GM23248 (cell line): ENCODE measurements around the gene DCAF4. TPM values are rescaled to one million over a fixed set of nuclear protein-coding genes. Genes with fewer than 3 reads are reported as not detected.
"Not testable (repeated sequence)": the region's sequence is repeated elsewhere in the genome, so short reads cannot be mapped to it uniquely, and the experiment has no call there.

Source experiments
- DNase-seq: peaks from one replicate; pipeline ENCODE4 v3.0.0-alpha.2; 2015
- H2AFZ ChIP-seq: fragments of 200-600 bp; sonication (generic); 2 replicates; pipeline ENCODE4 v1.6.1; 2016; ENCODE audit warnings: antibody characterized with exemption
- H3F3A ChIP-seq: fragments of 200-600 bp; sonication (generic); 2 replicates; pipeline ENCODE4 v1.6.1; 2016; ENCODE audit warnings: mild to moderate bottlenecking, antibody characterized with exemption, mixed run types; ENCODE audit not compliant: insufficient read depth
- H3K27ac ChIP-seq: fragments of 200-600 bp; sonication (generic); 2 replicates; pipeline ENCODE4 v1.5.1; 2016; ENCODE audit warnings: mild to moderate bottlenecking
- H3K27me3 ChIP-seq: fragments of 200-600 bp; sonication (generic); replicated peaks from 2 replicates; pipeline ENCODE4 v1.6.1; 2016; ENCODE audit warnings: mild to moderate bottlenecking; ENCODE audit not compliant: insufficient read depth
- H3K36me3 ChIP-seq: fragments of 200-600 bp; sonication (generic); 2 replicates; pipeline ENCODE4 v1.6.1; 2016; ENCODE audit warnings: low read depth, mild to moderate bottlenecking
- H3K4me1 ChIP-seq: fragments of 200-600 bp; sonication (generic); 2 replicates; pipeline ENCODE4 v1.6.1; 2016; ENCODE audit warnings: mild to moderate bottlenecking; ENCODE audit not compliant: insufficient read depth
- H3K4me2 ChIP-seq: fragments of 200-600 bp; sonication (generic); one replicate; pipeline ENCODE4 v1.6.1; 2016; ENCODE audit warnings: mild to moderate bottlenecking; ENCODE audit not compliant: unreplicated experiment
- H3K4me3 ChIP-seq: fragments of 200-600 bp; sonication (generic); 2 replicates; pipeline ENCODE4 v1.5.1; 2016; ENCODE audit warnings: mild to moderate bottlenecking
- H3K79me2 ChIP-seq: fragments of 200-600 bp; sonication (generic); 2 replicates; pipeline ENCODE4 v1.6.1; 2016; ENCODE audit warnings: mild to moderate bottlenecking; ENCODE audit not compliant: insufficient read depth
- H3K9ac ChIP-seq: fragments of 200-600 bp; sonication (generic); 2 replicates; pipeline ENCODE4 v1.6.1; 2016; ENCODE audit warnings: mild to moderate bottlenecking
- H3K9me2 ChIP-seq: fragments of 200-600 bp; sonication (generic); 2 replicates; pipeline ENCODE4 v1.6.1; 2016; ENCODE audit warnings: mixed run types, mild to moderate bottlenecking, moderate library complexity; ENCODE audit not compliant: insufficient read depth
- H3K9me3 ChIP-seq: fragments of 200-600 bp; sonication (generic); one replicate; pipeline ENCODE4 v1.6.1; 2017; ENCODE audit warnings: low read depth
- H4K20me1 ChIP-seq: fragments of 200-600 bp; sonication (generic); 2 replicates; pipeline ENCODE4 v1.6.0; 2016; ENCODE audit not compliant: insufficient read depth
- EZH2 ChIP-seq: fragments of 200-600 bp; sonication (generic); IDR thresholded peaks from 2 replicates; pipeline ENCODE4 v1.6.1; 2018; ENCODE audit warnings: antibody characterized with exemption, mild to moderate bottlenecking; ENCODE audit not compliant: insufficient read depth, poor library complexity, severe bottlenecking
- EZH2phosphoT487 ChIP-seq: fragments of 200-600 bp; sonication (generic); IDR thresholded peaks from 2 replicates; pipeline ENCODE4 v1.6.1; 2018; ENCODE audit warnings: antibody characterized with exemption, moderate library complexity, mild to moderate bottlenecking, low read depth; ENCODE audit not compliant: insufficient read depth
- WGBS, 2 experiments: methylation state at CpG; one replicate each; pipeline ENCODE4 v1.1.6; 2015 to 2017; ENCODE audit warnings: low lambda C conversion rate in 2 of 2, low coverage in 1 of 2; ENCODE audit errors: missing lambda C conversion rate in 2 of 2; 5-methylcytosine and 5-hydroxymethylcytosine counted together
- in situ Hi-C: fragments of 300-500 bp; cut with MboI; formaldehyde crosslinking; loops from 2 replicates; pipeline ENCODE4 v1.15.0; 2020
- polyA plus RNA-seq: library from polyadenylated mRNA; unstranded; fragments of >200 nt; fragmentation: Nextera tagmentation; extraction: Ambion mirVana; gene quantifications from 2 replicates; pipeline ENCODE4 v1.2.1, GENCODE V29; 2016
- total RNA-seq: library from RNA; depleted of rRNA; stranded (reverse); fragments of >200 nt; shearing (Covaris generic); gene quantifications from 2 replicates; pipeline ENCODE4 v1.2.3, GENCODE V29; 2014

The DCAF4 gene
- total and polyA plus RNA-seq, 2 experiments from 2014 or later: 17.1 to 20.4 TPM

DNA sequence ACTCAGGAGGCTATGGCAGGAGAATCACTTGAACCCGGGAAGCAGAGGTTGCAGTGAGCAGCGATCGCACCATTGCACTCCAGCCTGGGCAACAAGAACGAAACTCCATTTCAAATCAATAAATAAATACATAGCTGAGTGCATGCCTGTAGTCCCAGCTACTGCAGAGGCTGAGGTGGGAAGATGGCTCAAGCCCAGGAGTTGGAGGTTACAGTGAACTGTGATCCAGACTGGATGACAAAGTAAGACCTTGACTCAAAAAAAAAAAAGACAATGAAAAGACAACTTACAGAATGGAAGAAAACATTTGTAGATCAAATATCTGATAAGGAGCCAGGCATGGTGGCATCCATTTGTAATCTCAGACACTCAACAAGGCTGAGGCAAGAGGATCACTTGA lies 73.1 kb downstream of the DCAF4 start:
- Histone ChIP-seq H3K4me2 (no peak overlapping the region), H3K9me2 (no peaks in the 10 kb centered on the region), H3K27me3 (no peaks in the 10 kb centered on the region), H3K27ac (no peak overlapping the region), H3K9ac (no peak overlapping the region), H3K4me1 (no peaks in the 10 kb centered on the region), H2AFZ (no peak overlapping the region), H3F3A (no peaks in the 10 kb centered on the region; the same call in 1 of the 2 replicates), H4K20me1 (no peaks in the 10 kb centered on the region), H3K9me3 (no peaks in the 10 kb centered on the region), H3K4me3 (no peak overlapping the region), H3K36me3 (peaks cover 19% of the 10 kb centered on the region), H3K79me2 (peaks cover 77% of the 10 kb centered on the region)
- 94 to 100% methylated on average over 4 of the region's 4 CpGs for WGBS, 2 experiments
- in situ Hi-C loops: no loop called here
- DNase-seq: no peak
- TF ChIP-seq EZH2 (no peak), EZH2phosphoT487 (no peak)

- no peak for DNase-seq
- H3K4me2 ChIP-seq: no peak overlapping the region
Observed at GRCh38 chr14:73000073-73000472, 73.8 kb downstream of the DCAF4 start.

GRCh38 chr14:73003681-73004080 lies 77.4 kb downstream of the DCAF4 start:
- Histone ChIP-seq H3K4me3 (no peak overlapping the region), H3K79me2 (peaks cover 97% of the 10 kb centered on the region), H3K9me2 (no peaks in the 10 kb centered on the region), H3F3A (no peaks in the 10 kb centered on the region; the same call in 1 of the 2 replicates), H3K36me3 (no peaks in the 10 kb centered on the region), H3K9ac (no peak overlapping the region), H3K9me3 (no peaks in the 10 kb centered on the region), H4K20me1 (no peaks in the 10 kb centered on the region), H3K27ac (no peak overlapping the region), H3K27me3 (no peaks in the 10 kb centered on the region), H3K4me1 (0 out of 2 replicates have a peak, but pooled peaks cover 3% of the 10 kb centered on the region), H2AFZ (no peak overlapping the region), H3K4me2 (no peak overlapping the region)
- in situ Hi-C loops: no loop called here
- DNase-seq: no peak
- WGBS, 2 experiments: 97 to 99% methylated on average over 6 of the region's 6 CpGs
- TF ChIP-seq EZH2 (no peak), EZH2phosphoT487 (no peak)

More at GRCh38 chr14:73000073-73000472, 73.8 kb downstream of the DCAF4 start:
- Histone ChIP-seq H3K9me2 (no peaks in the 10 kb centered on the region), H3F3A (no peaks in the 10 kb centered on the region; the same call in 1 of the 2 replicates), H2AFZ (no peak overlapping the region), H3K4me3 (no peak overlapping the region), H3K79me2 (peaks cover 84% of the 10 kb centered on the region), H3K9ac (no peak overlapping the region), H4K20me1 (no peaks in the 10 kb centered on the region), H3K4me1 (no peaks in the 10 kb centered on the region), H3K9me3 (no peaks in the 10 kb centered on the region), H3K27ac (no peak overlapping the region), H3K36me3 (peaks cover 19% of the 10 kb centered on the region), H3K27me3 (no peaks in the 10 kb centered on the region)
- in situ Hi-C loops: no loop called here
- TF ChIP-seq EZH2 (no peak), EZH2phosphoT487 (no peak)
- 84 to 98% methylated on average over 2 of the region's 2 CpGs for WGBS, 2 experiments

GRCh38 chr14:73004641-73005040 lies 78.4 kb downstream of the DCAF4 start:
- H2AFZ ChIP-seq, H3K9me3 ChIP-seq, H3K4me2 ChIP-seq, H3K27ac ChIP-seq, H3K4me3 ChIP-seq, H3K9ac ChIP-seq, H3K27me3 ChIP-seq, H3F3A ChIP-seq, H4K20me1 ChIP-seq, H3K4me1 ChIP-seq, H3K36me3 ChIP-seq, in situ Hi-C loops, H3K9me2 ChIP-seq, DNase-seq: not testable (repeated sequence)
- peaks cover 99% of the 10 kb centered on the region for H3K79me2 ChIP-seq
- WGBS, 2 experiments: 92 to 97% methylated on average over 9 of the region's 9 CpGs

- DNase-seq: no peak
- Histone ChIP-seq H3K9me2 (no peaks in the 10 kb centered on the region), H4K20me1 (no peaks in the 10 kb centered on the region), H3K36me3 (0 out of 2 replicates have a peak, but pooled peaks cover 3% of the 10 kb centered on the region), H3K79me2 (peaks cover 99% of the 10 kb centered on the region), H3K27me3 (no peaks in the 10 kb centered on the region), H3K4me1 (0 out of 2 replicates have a peak, but pooled peaks cover 3% of the 10 kb centered on the region), H3K4me3 (no peak overlapping the region), H3F3A (no peaks in the 10 kb centered on the region), H3K4me2 (no peak overlapping the region), H2AFZ (no peak overlapping the region), H3K9me3 (no peaks in the 10 kb centered on the region), H3K27ac (peak overlapping the region; percentile 14), H3K9ac (no peak overlapping the region)
- in situ Hi-C loops: no loop called here
- 57 to 62% methylated on average over 5 of the region's 5 CpGs for WGBS, 2 experiments
- TF ChIP-seq EZH2 (no peak), EZH2phosphoT487 (no peak)
Observed at GRCh38 chr14:73007835-73008234, 81.6 kb downstream of the DCAF4 start.
